GM12801 (cell line): ENCODE results near the gene ATG16L1.

Experiments used
- CTCF ChIP-seq: IDR thresholded peaks from one replicate; pipeline ENCODE4 v1.5.1; 2011; ENCODE audit warnings: control low read depth; ENCODE audit not compliant: insufficient read length; ENCODE audit errors: extremely low read depth

Gene ATG16L1

DNA sequence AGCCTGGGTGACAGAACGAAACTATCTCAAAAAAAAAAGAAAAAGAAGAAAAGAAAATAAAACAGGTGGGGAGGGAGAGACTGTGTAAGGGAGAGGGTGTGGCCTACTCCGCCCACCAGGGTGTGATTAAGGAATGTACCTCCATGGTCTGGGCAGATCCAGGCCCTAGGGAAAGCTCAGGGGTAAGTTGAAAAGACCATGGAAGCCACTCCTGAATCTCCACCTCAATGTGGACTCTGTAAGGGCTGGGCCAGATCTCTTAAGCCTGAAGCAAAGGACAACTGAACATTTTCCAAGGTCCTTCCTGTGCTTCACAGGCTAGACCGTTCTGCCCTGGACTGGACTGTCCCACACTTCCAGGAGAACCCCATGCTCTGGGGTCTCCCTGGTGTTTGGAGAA lies 9.7 kb upstream of the ATG16L1 start:
- TF ChIP-seq CTCF = no peak

DNA sequence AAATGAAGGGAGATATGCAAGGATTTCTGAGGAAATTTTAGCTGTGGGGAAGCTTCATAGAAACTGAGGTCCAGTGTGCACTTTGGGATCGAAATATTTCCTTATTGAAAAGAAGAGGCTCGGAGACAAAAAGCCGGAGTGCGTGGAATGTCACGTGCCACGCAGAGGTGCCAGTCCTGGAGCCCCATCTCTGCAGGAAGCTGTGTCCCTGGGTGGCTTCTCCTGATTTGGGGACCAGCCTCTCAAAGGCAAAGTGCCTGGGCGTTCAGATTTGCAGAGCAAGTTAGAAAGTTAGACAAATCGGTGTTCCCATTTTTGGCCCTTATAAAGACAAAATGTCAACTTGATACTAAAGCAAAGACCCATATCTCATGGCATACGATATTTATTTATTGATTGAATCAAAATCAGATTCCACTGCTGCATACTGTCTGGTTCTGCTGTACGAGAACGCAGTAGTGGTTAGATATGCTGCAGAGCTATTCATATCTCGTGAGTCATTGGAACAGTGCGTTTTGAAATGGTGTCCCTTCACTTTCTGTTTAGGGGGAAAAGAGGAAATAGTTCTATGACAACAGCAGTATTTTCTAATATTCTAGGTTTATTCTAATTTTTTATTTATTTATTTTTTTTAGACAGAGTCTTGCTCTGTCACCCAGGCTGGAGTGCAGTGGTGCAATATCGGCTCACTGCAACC lies 9.1 kb upstream of the ATG16L1 start:
- TF ChIP-seq CTCF = no peak

DNA sequence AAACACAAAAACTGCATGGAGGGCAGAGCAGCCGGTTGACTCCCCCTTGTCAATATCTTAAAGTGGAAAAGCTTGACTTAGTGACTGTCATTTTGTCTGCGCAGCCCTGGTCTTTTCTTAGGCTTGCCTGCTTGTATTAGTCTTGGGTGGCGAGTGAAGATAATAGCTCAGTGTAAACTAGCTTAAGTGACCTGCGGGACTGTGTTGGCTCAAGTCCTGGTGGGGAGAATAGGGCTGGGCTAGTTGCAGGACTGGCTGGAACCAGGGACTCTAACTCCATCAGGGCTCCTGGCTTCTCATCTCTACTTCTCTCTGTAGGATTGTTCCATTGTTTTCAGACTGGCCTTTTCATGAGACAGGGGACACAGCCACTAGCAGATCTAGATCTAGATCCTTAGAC lies 8.1 kb upstream of the ATG16L1 start:
- TF ChIP-seq CTCF = no peak

DNA sequence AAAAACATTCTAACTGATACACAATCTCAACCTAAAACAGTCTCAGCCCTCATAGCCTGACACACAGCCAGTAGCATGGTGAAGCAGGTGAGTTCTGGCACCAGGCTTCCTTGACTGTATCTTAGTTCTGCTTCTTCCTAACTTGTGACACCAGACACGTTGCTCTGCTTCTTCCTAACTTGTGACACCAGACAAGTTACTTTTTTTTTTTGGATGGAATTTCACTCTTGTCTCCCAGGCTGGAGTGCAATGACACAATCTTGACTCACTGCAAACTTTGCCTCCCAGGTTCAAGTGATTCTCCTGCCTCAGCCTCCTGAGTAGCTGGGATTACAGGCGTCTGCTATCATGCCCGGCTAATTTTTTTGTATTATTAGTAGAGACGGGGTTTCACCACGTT lies 6.7 kb upstream of the ATG16L1 start:
- no peak for TF ChIP-seq CTCF

- TF ChIP-seq CTCF = no peak
Observed at GRCh38 chr2:233245406-233245805, 6.1 kb upstream of the ATG16L1 start.

DNA sequence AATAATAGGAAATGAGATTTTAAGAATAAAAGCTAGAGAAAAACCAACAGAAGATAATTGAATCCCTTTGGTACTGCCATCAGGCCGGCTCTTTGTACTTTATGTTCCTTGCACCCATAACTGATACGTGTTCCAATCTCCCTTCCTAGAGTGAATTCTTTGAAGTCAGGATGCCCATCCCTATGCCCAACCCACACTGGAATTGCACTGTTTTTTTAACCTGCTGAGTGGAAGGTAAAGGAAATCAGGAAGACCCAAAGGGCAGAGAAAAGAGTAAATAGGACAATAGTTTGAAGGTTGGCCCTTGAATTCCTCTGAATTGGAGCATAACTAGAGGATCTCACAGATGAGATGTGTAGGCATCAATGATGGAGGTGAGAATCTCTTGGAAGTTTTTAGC lies 4.4 kb upstream of the ATG16L1 start:
- no peak for TF ChIP-seq CTCF

DNA sequence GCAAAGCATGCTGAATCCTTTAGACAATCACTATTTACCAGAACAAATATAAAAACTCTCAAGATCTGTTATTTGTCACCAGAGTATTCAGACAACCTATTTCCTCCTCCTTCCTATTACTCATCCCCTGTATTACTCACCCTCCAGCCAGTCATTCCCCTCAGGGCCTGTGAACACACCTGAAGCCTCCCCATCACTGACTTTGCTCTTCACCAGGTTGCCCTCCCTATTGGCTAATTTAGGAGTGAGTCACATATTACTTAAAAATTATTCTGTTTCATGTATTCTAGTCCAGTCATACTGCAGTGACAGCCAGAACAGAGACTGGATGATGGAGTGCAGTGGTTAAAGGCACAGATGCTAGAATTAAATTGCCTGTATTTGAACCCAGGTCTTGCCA lies 3.7 kb upstream of the ATG16L1 start:
- TF ChIP-seq CTCF = no peak

GRCh38 chr2:233248999-233249398 lies 2.5 kb upstream of the ATG16L1 start:
- no peak for TF ChIP-seq CTCF
